Measurements from ENCODE around the gene NCMAP. TPM values are rescaled to one million over a fixed set of nuclear protein-coding genes. Genes with fewer than 3 reads are reported as not detected.

NCMAP gene
- total RNA-seq, 2 experiments from 2014 or later, result 0.11 to 0.20 TPM

Other genes with a start within 250 kb of the NCMAP start
- gene GRHL3, start 236.7 kb upstream of the NCMAP start, total RNA-seq, result not detected
- gene STPG1, start 142.3 kb upstream of the NCMAP start, total RNA-seq, result 1 to 10 TPM; 5.6 to 6.3 TPM
- 10 to 100 TPM; 33.2 to 33.3 TPM for gene NIPAL3, start 140.3 kb upstream of the NCMAP start, total RNA-seq
- 10 to 100 TPM; 55.3 to 56.8 TPM for gene RCAN3, start 53.3 kb upstream of the NCMAP start, total RNA-seq
- gene SRRM1, start 87.2 kb downstream of the NCMAP start, total RNA-seq, result 100 to 1,000 TPM; 256 to 263 TPM
- 10 to 100 TPM; 19.7 to 21.8 TPM for gene CLIC4, start 189.4 kb downstream of the NCMAP start, total RNA-seq

Measured in activated CD8-positive, alpha-beta T cell treated with anti-CD3 and anti-CD28 coated beads for 36 hours (primary cell).